ENCODE measurements around the gene DTHD1. TPM values are rescaled to one million over a fixed set of nuclear protein-coding genes. Genes with fewer than 3 reads are reported as not detected.

Gene DTHD1
- total and polyA plus RNA-seq, 2 of the 8 experiments (the other 6 are each of a cell fraction or from before 2014, with no cell fraction given), result not detected

- Histone ChIP-seq H2BK120ac (replicated peaks; ENCODE audit: low read depth, low read length) (no peak overlapping the region), H3K4me1 (replicated peaks in 1 of 4; ENCODE audit: control insufficient read depth in 3 of 4, insufficient read depth in 4 of 4, low read length in 3 of 4) (peaks cover 0 to 3% (median 0%) of the 10 kb centered on the region in 4 experiments; a peak in 1 of 7 replicates), H3K23ac (ENCODE audit: insufficient read length) (no peak overlapping the region), H3K23me2 (ENCODE audit: low read depth, low read length) (no peaks in the 10 kb centered on the region), H2BK20ac (ENCODE audit: low read length) (no peak overlapping the region), H3K9me3 (ENCODE audit: insufficient read depth in 2 of 2, low read depth in 1 of 2, low read length in 1 of 2) (no peaks in the 10 kb centered on the region), H3K4me2 (ENCODE audit: insufficient read depth in 1 of 2, low read depth in 2 of 2, low read length in 2 of 2) (no peak overlapping the region), H4K91ac (replicated peaks; ENCODE audit: insufficient read length, low read length) (no peak overlapping the region), H3K18ac (ENCODE audit: extremely low read depth, low read length) (no peak overlapping the region), H3K36me3 (ENCODE audit: control insufficient read depth in 2 of 4, insufficient read depth in 4 of 4, low read length in 3 of 4) (no peaks in the 10 kb centered on the region), H4K5ac (ENCODE audit: insufficient read length, low read depth, low read length) (no peak overlapping the region), H4K20me1 (replicated peaks in 1 of 2; ENCODE audit: control insufficient read depth in 1 of 2, insufficient read depth in 2 of 2, low read length in 2 of 2) (no peaks in the 10 kb centered on the region), H2AK5ac (ENCODE audit: low read depth, low read length) (no peak overlapping the region), H2BK12ac (ENCODE audit: low read depth, low read length) (no peak overlapping the region), H3K14ac (ENCODE audit: insufficient read length) (no peak overlapping the region), H2AFZ (ENCODE audit: low read length) (no peak overlapping the region), H4K8ac (ENCODE audit: extremely low read depth, insufficient read depth, low read length) (no peak overlapping the region), H3K9ac (replicated peaks in 1 of 4; ENCODE audit: extremely low read depth in 1 of 4, low read depth in 3 of 4, low read length in 3 of 4) (no peak overlapping the region), H3K79me1 (ENCODE audit: low read depth, low read length) (no peaks in the 10 kb centered on the region), H3K27ac (ENCODE audit: low read depth, low read length) (no peak overlapping the region), H3K56ac (replicated peaks; ENCODE audit: insufficient read length, low read depth, low read length) (no peak overlapping the region), H3K27me3 (replicated peaks in 1 of 4; ENCODE audit: control insufficient read depth in 3 of 4, extremely low read depth in 1 of 4, insufficient read depth in 3 of 4, low read length in 3 of 4) (no peaks in the 10 kb centered on the region), H3K4ac (replicated peaks; ENCODE audit: insufficient read length, low read depth, low read length) (no peak overlapping the region), H2BK15ac (ENCODE audit: low read length) (no peak overlapping the region), H3K4me3 (ENCODE audit: extremely low read depth in 1 of 4, insufficient read depth in 2 of 4, low read depth in 3 of 4, low read length in 4 of 4) (no peak overlapping the region), H3K79me2 (ENCODE audit: control insufficient read depth in 1 of 2, insufficient read depth in 2 of 2, low read length in 2 of 2) (no peaks in the 10 kb centered on the region), H2BK5ac (ENCODE audit: low read depth, low read length) (no peak overlapping the region)
- no peak for FAIRE-seq
- no peak for DNase-seq (ENCODE audit: low read depth in 1 of 2, low spot score in 2 of 2)
- POLR2A ChIA-PET (ENCODE audit: partially characterized antibody), result no interaction called here
- 89% methylated on average over 1 of the region's 1 CpG; no CpG with 5 or more reads in 1 of the 2 experiments for WGBS, 2 experiments (ENCODE audit: extremely low coverage in 1 of 2, insufficient coverage in 1 of 2, insufficient read length in 1 of 2, insufficient replicate concordance in 2 of 2, low coverage in 1 of 2, low lambda C conversion rate in 2 of 2, missing lambda C conversion rate in 1 of 2)
- CTCF ChIA-PET (ENCODE audit: partially characterized antibody), result interaction anchor here (0.6 to 0.7 kb wide), 3 partner anchors 9 to 17 kb away, joined by 3 read pairs; no protein-coding TSS in a partner anchor
- TF ChIP-seq ZNF274 (IDR thresholded peaks at IDR 0.05; ENCODE audit: borderline replicate concordance, extremely low read depth, low read length) (no peak), CEBPB (IDR thresholded peaks at IDR 0.05; ENCODE audit: low read depth, low read length) (no peak), POU5F1 (IDR thresholded peaks at IDR 0.05; ENCODE audit: low read depth, low read length) (no peak), CHD2 (IDR thresholded peaks at IDR 0.05; ENCODE audit: low read length) (no peak), E2F6 (IDR thresholded peaks at IDR 0.05) (no peak), TAF7 (optimal IDR thresholded peaks at IDR 0.05; ENCODE audit: borderline replicate concordance, low read depth, low read length) (no peak), JUND (IDR thresholded peaks at IDR 0.05; ENCODE audit: low read length) (no peak), SP4 (IDR thresholded peaks at IDR 0.05; ENCODE audit: low read length) (no peak), EP300 (IDR thresholded peaks at IDR 0.05; ENCODE audit: borderline replicate concordance in 1 of 2, low read depth in 2 of 2, low read length in 2 of 2) (no peak), NRF1 (IDR thresholded peaks at IDR 0.05; ENCODE audit: low read depth, low read length) (no peak)
Observed at GRCh38 chr4:36330796-36331195, 49.4 kb downstream of the DTHD1 start.
